ENCODE results near the gene ZG16B.

GRCh38 chr16:2827831-2828520, 2.1 kb upstream of the ZG16B start:
- TF ChIP-seq CTCF (IDR thresholded peaks at IDR 0.05) (no peak), POLR2A (IDR thresholded peaks at IDR 0.05) (no peak)
